Ovary (tissue), 9 donors: Measurements from ENCODE around the gene DCAF15. TPM values are rescaled to one million over a fixed set of nuclear protein-coding genes. Genes with fewer than 3 reads are reported as not detected.

ENCODE experiments used
- DNase-seq, 5 donors: peaks; one replicate each; pipeline ENCODE4 v3.0.0-alpha.2; 2019 to 2020
- H3K27ac ChIP-seq, 2 donors: fragments of 200-600 bp; one replicate each; pipeline versions ENCODE4 v1.5.1 to v1.8.0; 2019 to 2022
- H3K27me3 ChIP-seq: fragments of 200-600 bp; one replicate; pipeline ENCODE4 v1.8.0; 2022
- H3K36me3 ChIP-seq: fragments of 200-600 bp; sonication (generic); one replicate; pipeline ENCODE4 v1.5.1; 2019
- H3K4me1 ChIP-seq: one replicate; pipeline ENCODE4 v1.8.1; 2013; ENCODE audit warnings: mild to moderate bottlenecking, moderate library complexity; ENCODE audit not compliant: insufficient read depth
- H3K4me3 ChIP-seq: fragments of 200-600 bp; sonication (generic); one replicate; pipeline ENCODE4 v1.5.1; 2017
- H3K9me3 ChIP-seq, 2 donors: fragments of 200-600 bp in 1 of 2; sonication (generic) in 1 of 2; one replicate each; pipeline versions ENCODE4 v1.5.1 to v1.8.1; 2013 to 2019; ENCODE audit warnings: mild to moderate bottlenecking in 1 of 2, moderate library complexity in 1 of 2
- CTCF ChIP-seq, 3 donors: fragments of 450-650 bp in 2 of 3; fragments of 200-600 bp in 1 of 3; IDR thresholded peaks; one replicate each; pipeline versions ENCODE4 v1.5.1 to v1.8.0; 2016 to 2022; ENCODE audit warnings: antibody characterized with exemption in 3 of 3, mild to moderate bottlenecking in 1 of 3
- EP300 ChIP-seq: sonication (generic); formaldehyde crosslinking; IDR thresholded peaks from one replicate; pipeline ENCODE4 v1.6.1; 2017; ENCODE audit warnings: antibody characterized with exemption
- POLR2A ChIP-seq: fragments of 450-650 bp; IDR thresholded peaks from one replicate; pipeline ENCODE4 v1.6.1; 2017; ENCODE audit warnings: antibody characterized with exemption, mild to moderate bottlenecking, moderate library complexity
- WGBS, 3 donors: extraction: QIAGEN DNeasy Blood & Tissue Kit in 1 of 3; methylation state at CpG; one replicate each; pipeline versions ENCODE4 v1.1.5 to v1.1.7; 2013 to 2017; 5-methylcytosine and 5-hydroxymethylcytosine counted together
- intact Hi-C, 4 donors: fragments of 100-400 bp; cut with DNase I; formaldehyde crosslinking; loops; one replicate each; pipeline versions ENCODE4 v1.11.0 to v1.15.1; 2022 to 2023
- polyA plus RNA-seq, 2 donors: library from polyadenylated mRNA; stranded (reverse); fragments of 200-250 nt in 1 of 2; fragments of 350-450 nt in 1 of 2; fragmentation: Illumina TruSeq in 1 of 2; extraction: RNeasy Lipid Tissue Mini Kit (QIAGEN cat#74804) in 1 of 2; gene quantifications; one replicate each; pipeline ENCODE4 v1.2.3, GENCODE V29; 2013 to 2014
- total RNA-seq, 7 donors: library from RNA; depleted of rRNA in 2 of 7; stranded (reverse); fragments of >200 nt in 2 of 7; fragmentation: NEBNext Ultra II Directional in 3 of 7; extraction: Animal tissue kit (Norgen Biotek cat#: 25700) in 3 of 7; gene quantifications; one replicate each; pipeline versions ENCODE4 v1.1.0 to v1.2.4, GENCODE V29; 2016 to 2023
- donor health status: DM: no; HTN: no; CAD: no; lungs with moderate emphysema.
- donor health status: DM: no; HTN: no; CAD: no.
- donor health status: Bipolar disorder and iron deficiency.
- donor health status: DM: yes; HTN: yes; CAD: no.
- donor health status: DM: no; HTN: no; CAD: no.
- donor health status: DM: yes; HTN: yes; CAD: no.

The DCAF15 gene
- total and polyA plus RNA-seq, 9 donors = 5.0 to 29.1 (median 23.4) TPM

GRCh38 chr19:13981988-13982501 lies 29.7 kb downstream of the DCAF15 start:
- H3K27ac ChIP-seq = no peak overlapping the region

GRCh38 chr19:13982773-13983172 lies 30.5 kb downstream of the DCAF15 start:
- H3K4me1 ChIP-seq = peaks cover 5% of the 10 kb centered on the region
- 90 to 98% (median 97%) methylated on average over 8 to 9 of the region's 9 CpGs for WGBS, 3 donors
- TF ChIP-seq POLR2A (no peak), CTCF (IDR thresholded peaks at IDR 0.05) (no peak), EP300 (no peak)
- no peaks in the 10 kb centered on the region for H3K36me3 ChIP-seq
- no peak for DNase-seq
- H3K4me3 ChIP-seq = no peak overlapping the region
- intact Hi-C loops = no loop called here
- H3K27me3 ChIP-seq = no peaks in the 10 kb centered on the region
- H3K27ac ChIP-seq = no peak overlapping the region
- no peaks in the 10 kb centered on the region for H3K9me3 ChIP-seq

More at GRCh38 chr19:13981988-13982501, 29.7 kb downstream of the DCAF15 start:
- Histone ChIP-seq H3K27me3 (no peaks in the 10 kb centered on the region), H3K4me3 (no peak overlapping the region), H3K4me1 (peaks cover 5% of the 10 kb centered on the region), H3K9me3 (no peaks in the 10 kb centered on the region), H3K36me3 (no peaks in the 10 kb centered on the region)
- WGBS, 3 donors = 92 to 96% (median 92%) methylated on average over 17 of the region's 17 CpGs
- TF ChIP-seq CTCF (IDR thresholded peaks at IDR 0.05) = no peak
- TF ChIP-seq POLR2A = no peak
- no peak for TF ChIP-seq EP300
- DNase-seq = no peak
- intact Hi-C loops = no loop called here

- no peak overlapping the region for H3K4me3 ChIP-seq
- peaks cover 5% of the 10 kb centered on the region for H3K4me1 ChIP-seq
- intact Hi-C loops = no loop called here
- no peak for DNase-seq
- no peaks in the 10 kb centered on the region for H3K9me3 ChIP-seq
- 87 to 90% (median 89%) methylated on average over 18 to 21 of the region's 21 CpGs for WGBS, 3 donors
- no peak for TF ChIP-seq CTCF (IDR thresholded peaks at IDR 0.05)
- TF ChIP-seq EP300 = no peak
- TF ChIP-seq POLR2A = no peak
- no peaks in the 10 kb centered on the region for H3K36me3 ChIP-seq
- H3K27me3 ChIP-seq = no peaks in the 10 kb centered on the region
- no peak overlapping the region for H3K27ac ChIP-seq
Measured at GRCh38 chr19:13983213-13983889, 31.0 kb downstream of the DCAF15 start.

GRCh38 chr19:13984186-13984585 lies 31.9 kb downstream of the DCAF15 start:
- TF ChIP-seq POLR2A (no peak), CTCF (IDR thresholded peaks at IDR 0.05) (no peak), EP300 (no peak)
- intact Hi-C loops = no loop called here
- WGBS, 3 donors = 75 to 81% (median 80%) methylated on average over 15 of the region's 15 CpGs
- Histone ChIP-seq H3K36me3 (no peaks in the 10 kb centered on the region), H3K27me3 (no peaks in the 10 kb centered on the region), H3K27ac (no peak overlapping the region), H3K9me3 (no peaks in the 10 kb centered on the region), H3K4me1 (peaks cover 4% of the 10 kb centered on the region), H3K4me3 (no peak overlapping the region)
- DNase-seq = no peak
